ENCODE measurements around the gene EPHB1.

Gene EPHB1

DNA sequence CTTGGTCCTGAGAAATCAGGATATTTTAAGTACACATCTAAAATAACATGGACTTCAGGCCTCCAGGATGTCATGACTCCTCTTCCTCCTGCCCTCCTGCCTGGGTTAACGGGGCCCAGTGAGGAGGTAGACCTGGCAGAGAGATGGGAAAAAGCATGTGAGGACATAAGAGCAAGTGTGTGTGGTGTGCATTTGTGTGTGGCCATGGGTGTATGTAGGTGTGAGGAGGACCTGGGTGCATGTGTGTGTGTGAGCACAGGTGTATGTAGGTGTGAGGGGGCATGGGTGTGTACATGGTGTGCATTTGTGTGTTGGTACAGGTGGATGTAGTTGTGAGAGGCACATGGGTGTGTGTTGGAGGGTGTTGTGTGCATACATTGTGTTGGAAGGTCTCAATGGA lies 105.4 kb downstream of the EPHB1 start:
- Histone ChIP-seq H3K27ac (ENCODE audit: poor library complexity, severe bottlenecking) (no peak overlapping the region), H3K4me3 (ENCODE audit: severe bottlenecking) (no peak overlapping the region), H3K27me3 (ENCODE audit: insufficient read depth, poor library complexity, severe bottlenecking) (no peaks in the 10 kb centered on the region), H3K9me3 (ENCODE audit: severe bottlenecking) (no peaks in the 10 kb centered on the region), H3K4me1 (ENCODE audit: insufficient read depth, poor library complexity, severe bottlenecking) (no peaks in the 10 kb centered on the region), H3K36me3 (ENCODE audit: low read depth) (no peaks in the 10 kb centered on the region)
- TF ChIP-seq, protein P1, sequence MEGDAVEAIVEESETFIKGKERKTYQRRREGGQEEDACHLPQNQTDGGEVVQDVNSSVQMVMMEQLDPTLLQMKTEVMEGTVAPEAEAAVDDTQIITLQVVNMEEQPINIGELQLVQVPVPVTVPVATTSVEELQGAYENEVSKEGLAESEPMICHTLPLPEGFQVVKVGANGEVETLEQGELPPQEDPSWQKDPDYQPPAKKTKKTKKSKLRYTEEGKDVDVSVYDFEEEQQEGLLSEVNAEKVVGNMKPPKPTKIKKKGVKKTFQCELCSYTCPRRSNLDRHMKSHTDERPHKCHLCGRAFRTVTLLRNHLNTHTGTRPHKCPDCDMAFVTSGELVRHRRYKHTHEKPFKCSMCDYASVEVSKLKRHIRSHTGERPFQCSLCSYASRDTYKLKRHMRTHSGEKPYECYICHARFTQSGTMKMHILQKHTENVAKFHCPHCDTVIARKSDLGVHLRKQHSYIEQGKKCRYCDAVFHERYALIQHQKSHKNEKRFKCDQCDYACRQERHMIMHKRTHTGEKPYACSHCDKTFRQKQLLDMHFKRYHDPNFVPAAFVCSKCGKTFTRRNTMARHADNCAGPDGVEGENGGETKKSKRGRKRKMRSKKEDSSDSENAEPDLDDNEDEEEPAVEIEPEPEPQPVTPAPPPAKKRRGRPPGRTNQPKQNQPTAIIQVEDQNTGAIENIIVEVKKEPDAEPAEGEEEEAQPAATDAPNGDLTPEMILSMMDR (IDR thresholded peaks at IDR 0.05; ENCODE audit: poor library complexity, severe bottlenecking), result no peak
- no peak for ATAC-seq (ENCODE audit: low read depth)
- DNase-seq (ENCODE audit: low spot score), result no peak

DNA sequence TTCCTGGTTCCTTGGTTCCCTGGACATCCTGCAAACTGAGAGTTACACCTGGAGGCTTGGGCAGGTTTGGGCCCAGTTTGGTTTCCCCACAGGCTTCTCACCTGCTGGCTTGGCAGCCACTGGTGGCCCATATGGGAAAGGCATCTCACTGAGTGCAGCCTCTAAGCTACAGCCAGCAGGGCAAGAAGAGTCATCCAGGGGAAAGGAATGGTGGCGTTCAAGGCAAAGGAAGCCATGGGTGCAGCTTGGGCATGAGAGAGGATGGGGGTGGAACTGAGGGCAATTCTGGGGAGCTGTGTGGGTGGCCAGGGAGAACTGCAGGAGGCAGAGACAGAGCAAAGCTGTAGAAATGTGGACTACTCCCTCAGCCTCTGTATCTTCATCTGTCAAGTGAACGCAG lies 106.4 kb downstream of the EPHB1 start:
- no peaks in the 10 kb centered on the region for H3K4me1 ChIP-seq (ENCODE audit: insufficient read depth, poor library complexity, severe bottlenecking)
- no peak; the same call in 2 of the 3 replicates for ATAC-seq (ENCODE audit: low read depth)
- TF ChIP-seq, protein P1 (IDR thresholded peaks at IDR 0.05; ENCODE audit: poor library complexity, severe bottlenecking), result no peak

DNA sequence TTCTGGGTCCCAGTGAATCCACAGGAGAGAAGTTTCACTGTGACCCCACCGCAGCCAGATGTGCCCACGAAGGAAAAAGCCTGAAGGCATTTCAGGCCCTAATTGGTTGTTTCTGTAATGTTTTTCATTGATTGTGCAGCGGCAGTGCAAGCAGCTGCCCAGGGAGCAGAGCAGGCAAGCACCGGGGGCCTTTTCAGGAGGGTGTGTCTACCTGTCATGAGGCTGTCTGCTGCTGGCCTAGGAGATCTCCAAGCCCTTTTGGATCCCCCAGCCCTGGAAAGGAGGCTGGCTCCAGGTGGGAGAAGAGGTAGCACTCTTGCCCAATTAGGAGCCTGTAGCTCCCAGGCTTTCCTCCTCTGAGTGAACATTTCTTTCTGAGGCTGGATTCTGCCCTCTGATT lies 108.8 kb downstream of the EPHB1 start:
- TF ChIP-seq, protein P1 (IDR thresholded peaks at IDR 0.05; ENCODE audit: poor library complexity, severe bottlenecking), result no peak
- H3K27ac ChIP-seq (ENCODE audit: poor library complexity, severe bottlenecking), result no peak overlapping the region
- no peaks in the 10 kb centered on the region for H3K9me3 ChIP-seq (ENCODE audit: severe bottlenecking)
- no peaks in the 10 kb centered on the region for H3K36me3 ChIP-seq (ENCODE audit: low read depth)
- DNase-seq (ENCODE audit: low spot score) (no peak), ATAC-seq (ENCODE audit: low read depth) (no peak)
- H3K4me1 ChIP-seq (ENCODE audit: insufficient read depth, poor library complexity, severe bottlenecking), result no peaks in the 10 kb centered on the region
- H3K27me3 ChIP-seq (ENCODE audit: insufficient read depth, poor library complexity, severe bottlenecking), result no peaks in the 10 kb centered on the region
- no peak overlapping the region for H3K4me3 ChIP-seq (ENCODE audit: severe bottlenecking)

More for the DNA sequence above, 106.4 kb downstream of the EPHB1 start:
- H3K9me3 ChIP-seq (ENCODE audit: severe bottlenecking), result no peaks in the 10 kb centered on the region
- DNase-seq (ENCODE audit: low spot score), result no peak
- H3K36me3 ChIP-seq (ENCODE audit: low read depth), result no peaks in the 10 kb centered on the region
- no peak overlapping the region for H3K4me3 ChIP-seq (ENCODE audit: severe bottlenecking)
- no peak overlapping the region for H3K27ac ChIP-seq (ENCODE audit: poor library complexity, severe bottlenecking)
- H3K27me3 ChIP-seq (ENCODE audit: insufficient read depth, poor library complexity, severe bottlenecking), result no peaks in the 10 kb centered on the region

DNA sequence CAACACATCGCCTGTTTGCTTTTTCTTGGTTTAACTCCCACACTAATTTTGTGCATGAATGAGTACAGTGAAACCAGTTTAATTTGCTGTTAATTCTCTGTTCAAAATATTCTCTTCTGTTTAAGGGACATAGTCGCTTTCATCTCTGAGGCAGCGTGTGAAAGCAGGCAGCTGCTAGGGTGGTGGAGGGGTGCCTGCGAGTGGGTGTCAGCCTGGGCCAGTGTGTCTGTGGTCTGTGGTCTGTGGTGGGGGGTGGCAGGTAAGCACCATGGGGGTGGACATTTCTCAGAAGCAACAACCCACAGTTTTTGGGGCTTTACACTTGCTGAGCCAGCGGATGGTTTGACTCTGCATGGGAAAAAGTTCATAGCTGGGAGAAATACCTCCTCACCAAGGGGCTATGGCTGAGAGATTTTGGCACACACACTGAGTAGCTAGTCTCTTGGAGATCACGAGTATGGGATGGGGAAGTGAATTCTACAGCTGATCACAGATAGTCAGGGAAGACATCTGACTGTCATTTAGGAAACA lies 109.2 kb downstream of the EPHB1 start:
- no peak for ATAC-seq (ENCODE audit: low read depth)
- Histone ChIP-seq H3K36me3 (ENCODE audit: low read depth) (no peaks in the 10 kb centered on the region), H3K27ac (ENCODE audit: poor library complexity, severe bottlenecking) (no peak overlapping the region), H3K9me3 (ENCODE audit: severe bottlenecking) (no peaks in the 10 kb centered on the region), H3K4me1 (ENCODE audit: insufficient read depth, poor library complexity, severe bottlenecking) (no peaks in the 10 kb centered on the region), H3K4me3 (ENCODE audit: severe bottlenecking) (no peak overlapping the region), H3K27me3 (ENCODE audit: insufficient read depth, poor library complexity, severe bottlenecking) (no peaks in the 10 kb centered on the region)
- TF ChIP-seq, protein P1 (IDR thresholded peaks at IDR 0.05; ENCODE audit: poor library complexity, severe bottlenecking), result no peak
- no peak for DNase-seq (ENCODE audit: low spot score)

DNA sequence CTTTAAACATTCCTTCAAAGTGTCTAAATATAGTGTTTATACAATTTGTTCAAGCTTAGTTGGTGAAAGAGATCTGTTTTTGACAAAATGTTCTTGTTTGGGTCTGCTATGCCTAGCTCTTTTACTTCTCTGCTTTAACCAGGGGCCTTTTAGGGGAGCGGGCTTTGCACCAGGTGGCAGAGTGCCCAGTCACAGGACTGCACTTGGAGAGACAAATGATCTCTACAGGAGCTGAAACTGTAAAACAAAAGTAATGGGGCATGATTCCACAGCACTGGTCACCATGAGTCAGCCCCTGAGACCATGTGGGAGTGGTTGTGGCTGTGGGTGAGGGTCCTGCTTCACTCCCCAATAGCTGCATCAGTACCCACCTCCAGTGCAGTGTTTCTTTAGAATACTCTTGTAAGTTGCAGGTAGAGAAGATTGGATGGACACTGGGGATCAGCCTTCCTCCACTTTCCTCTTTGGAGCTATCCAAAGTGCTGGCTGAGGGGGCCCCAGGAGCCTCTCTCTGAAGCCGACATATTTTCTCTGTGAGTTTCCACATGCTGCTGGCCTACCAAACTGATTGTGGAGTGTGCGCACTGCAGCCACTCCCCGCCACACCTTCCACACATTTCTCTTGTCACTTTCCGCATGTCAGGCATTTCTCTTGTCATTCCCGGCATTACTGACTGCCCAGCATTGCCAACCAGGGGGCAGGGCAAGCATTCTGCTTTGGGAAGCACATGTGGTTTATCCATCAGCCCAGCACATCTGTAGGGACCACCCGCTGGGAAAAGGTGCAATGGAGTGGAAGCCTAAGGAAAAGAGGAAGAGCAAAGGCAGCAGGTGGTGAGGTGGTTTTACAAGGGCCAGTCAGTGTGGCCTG lies 110.0 kb downstream of the EPHB1 start:
- TF ChIP-seq, protein P1 (IDR thresholded peaks at IDR 0.05; ENCODE audit: poor library complexity, severe bottlenecking), result no peak
- no peak overlapping the region for H3K4me3 ChIP-seq (ENCODE audit: severe bottlenecking)
- no peaks in the 10 kb centered on the region for H3K27me3 ChIP-seq (ENCODE audit: insufficient read depth, poor library complexity, severe bottlenecking)
- H3K36me3 ChIP-seq (ENCODE audit: low read depth), result no peaks in the 10 kb centered on the region
- DNase-seq (ENCODE audit: low spot score) (no peak), ATAC-seq (ENCODE audit: low read depth) (no peak)
- H3K4me1 ChIP-seq (ENCODE audit: insufficient read depth, poor library complexity, severe bottlenecking), result no peaks in the 10 kb centered on the region
- no peak overlapping the region for H3K27ac ChIP-seq (ENCODE audit: poor library complexity, severe bottlenecking)
- H3K9me3 ChIP-seq (ENCODE audit: severe bottlenecking), result no peaks in the 10 kb centered on the region
